GM21390 (cell line): ENCODE results near the gene FAM20C.
"Not testable (repeated sequence)": the region's sequence is repeated elsewhere in the genome, so short reads cannot be mapped to it uniquely, and the experiment has no call there.

Source experiments
- ATAC-seq: cut with Tn5 transposase; IDR thresholded peaks from one replicate; pipeline ENCODE4 v1.9.1; 2021; ENCODE audit not compliant: unreplicated experiment

The FAM20C gene

DNA sequence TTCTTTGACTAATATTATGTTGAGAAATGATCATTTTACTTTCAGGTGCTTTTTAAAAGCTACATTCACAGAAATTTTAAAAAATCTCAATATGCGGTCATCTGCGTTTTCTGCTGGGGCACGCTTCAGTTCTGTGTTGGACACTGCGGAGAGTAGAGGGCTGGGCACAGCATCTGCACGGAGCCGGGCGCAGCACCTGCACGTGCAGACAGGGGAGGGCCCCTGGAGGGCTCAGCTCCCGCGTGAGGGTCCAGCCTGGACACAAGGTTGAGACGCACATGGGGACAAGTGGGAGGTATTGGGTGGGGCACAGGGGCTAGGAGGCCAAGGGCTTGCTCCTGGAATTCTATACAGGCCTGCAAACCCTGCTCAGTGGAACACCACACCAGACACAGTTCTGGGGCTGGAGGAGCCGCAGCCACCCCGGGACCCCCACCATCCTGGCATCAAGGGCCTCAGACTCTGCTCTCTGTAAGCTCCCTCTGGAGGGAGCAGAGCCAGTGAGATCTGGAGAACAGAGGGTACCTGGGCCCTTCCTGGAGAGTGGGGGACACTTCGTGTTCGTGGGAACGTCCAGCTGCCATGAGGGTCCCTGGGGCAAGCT lies 20.4 kb upstream of the FAM20C start:
- ATAC-seq = no peak

DNA sequence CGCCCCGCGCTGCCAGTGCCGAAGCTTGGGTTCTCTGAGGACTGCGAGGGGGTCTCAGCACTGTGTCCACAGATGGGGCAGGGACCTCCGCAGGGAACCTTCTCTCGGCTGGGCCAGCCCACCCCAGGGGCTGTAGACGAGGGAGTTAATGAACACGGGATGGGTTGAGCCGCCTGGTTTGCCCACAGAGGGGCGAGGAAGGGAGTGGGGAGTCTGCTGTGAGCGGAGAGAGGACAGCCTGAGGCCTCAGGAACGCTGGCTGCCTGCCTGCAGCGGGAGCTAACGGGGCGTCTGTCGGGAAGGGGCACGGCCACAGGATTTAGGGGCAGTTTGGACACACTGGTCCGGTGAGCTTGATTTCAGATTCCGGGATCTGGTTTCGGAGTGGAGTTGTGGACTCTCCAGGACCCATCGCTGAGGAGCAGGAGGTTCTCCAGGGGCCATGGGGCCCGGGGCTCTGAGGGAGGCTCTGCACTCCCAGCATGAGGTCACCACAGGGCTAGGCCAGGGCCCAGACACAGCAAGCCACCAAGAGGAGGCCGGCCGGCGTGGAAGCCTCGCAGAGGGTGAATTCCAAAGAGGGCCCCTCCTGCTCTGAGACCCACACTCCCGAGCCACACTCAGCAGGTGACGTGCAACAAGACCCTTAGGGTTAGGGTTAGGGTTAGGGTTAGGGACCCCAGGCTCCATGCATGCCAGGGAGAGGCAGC lies 19.0 kb upstream of the FAM20C start:
- no peak for ATAC-seq

DNA sequence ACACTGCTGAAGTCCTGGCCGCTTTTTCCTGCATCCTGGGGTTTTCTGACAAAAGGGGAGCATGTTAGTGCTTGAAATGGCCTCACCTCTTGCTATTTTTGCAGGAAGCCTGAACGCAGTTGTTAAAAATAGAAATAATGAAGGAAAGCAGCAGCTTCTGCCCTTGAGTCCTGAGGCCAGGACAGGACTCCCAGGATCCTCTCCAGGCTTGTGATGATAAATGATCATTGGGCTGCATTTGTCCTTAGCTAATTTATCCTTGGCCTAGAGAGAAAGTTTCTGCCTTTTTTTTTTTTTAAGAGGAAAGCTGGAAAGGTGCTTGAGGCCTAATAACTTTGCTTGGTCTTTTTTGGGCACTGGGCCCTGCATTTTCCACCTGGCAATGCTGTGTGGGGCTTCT lies 17.7 kb upstream of the FAM20C start:
- ATAC-seq = no peak

DNA sequence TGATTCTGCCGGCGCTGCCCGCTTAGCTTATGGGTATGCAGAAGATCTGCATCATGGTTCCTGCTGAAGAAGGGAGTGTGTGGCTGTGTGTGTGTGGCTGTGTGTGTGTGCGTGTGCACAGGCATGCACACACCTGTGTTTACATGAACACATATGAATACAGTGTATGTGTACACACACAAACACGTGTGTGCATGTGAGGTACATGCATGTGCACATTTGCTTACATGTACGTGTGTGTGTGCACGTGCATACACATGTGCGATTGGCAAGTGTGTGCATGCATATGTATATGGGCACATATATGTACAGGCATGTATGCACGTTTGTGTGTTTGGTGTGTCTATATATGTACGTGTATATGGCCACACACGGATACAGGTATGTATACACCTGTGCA lies 16.4 kb upstream of the FAM20C start:
- no peak for ATAC-seq

DNA sequence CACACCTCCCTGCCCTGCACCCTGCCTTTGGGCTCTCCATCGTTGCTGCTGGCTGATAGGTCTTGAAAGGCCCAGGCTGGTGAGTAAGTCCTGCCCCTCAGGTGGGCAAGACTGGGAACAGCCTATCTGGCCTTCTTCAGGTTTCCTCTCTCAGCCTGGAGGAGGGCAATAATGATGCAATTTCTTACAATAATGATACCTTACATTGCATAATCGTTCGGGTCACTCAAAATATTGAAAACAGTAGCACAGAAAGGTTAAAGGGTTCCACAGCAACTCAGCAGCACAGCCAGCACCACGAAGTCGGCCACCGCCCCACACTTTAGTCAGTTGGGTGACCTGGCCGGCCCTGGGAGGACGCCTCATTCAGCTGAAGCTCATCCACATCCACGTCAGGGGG lies 16.0 kb upstream of the FAM20C start:
- ATAC-seq = no peak

DNA sequence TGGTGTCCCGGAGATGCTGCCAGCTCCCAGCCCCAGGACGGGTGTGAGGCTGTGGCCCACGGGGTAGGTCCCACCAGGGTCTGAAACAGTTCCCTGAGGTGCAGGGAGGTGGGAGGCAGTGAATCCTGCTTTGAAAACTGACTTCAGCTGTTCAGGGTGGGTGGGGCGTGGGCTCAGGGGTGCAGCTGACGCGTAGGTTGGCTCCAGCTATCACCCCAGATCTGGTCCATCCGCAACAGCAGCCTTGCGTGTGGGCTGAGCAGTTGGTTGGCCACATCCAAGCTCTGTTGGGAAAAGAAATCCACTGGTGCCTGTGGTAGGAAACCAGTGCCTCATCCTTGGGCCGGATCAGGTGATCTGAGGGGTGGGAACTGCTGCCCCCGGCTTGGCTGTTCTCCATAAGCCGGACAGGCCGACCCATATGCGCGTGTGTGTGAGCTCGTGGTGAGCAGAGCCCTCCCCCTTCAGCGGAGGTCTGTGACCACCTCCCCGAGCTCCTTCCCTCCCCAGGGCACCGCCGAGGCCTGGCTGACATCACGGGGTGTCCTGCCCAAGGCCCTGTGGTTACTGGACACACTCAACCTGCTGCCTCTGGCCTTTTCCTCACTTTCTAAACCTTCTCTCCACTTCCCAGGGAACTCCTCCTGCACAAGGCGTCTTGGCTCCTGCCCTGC lies 15.4 kb upstream of the FAM20C start:
- ATAC-seq = no peak

DNA sequence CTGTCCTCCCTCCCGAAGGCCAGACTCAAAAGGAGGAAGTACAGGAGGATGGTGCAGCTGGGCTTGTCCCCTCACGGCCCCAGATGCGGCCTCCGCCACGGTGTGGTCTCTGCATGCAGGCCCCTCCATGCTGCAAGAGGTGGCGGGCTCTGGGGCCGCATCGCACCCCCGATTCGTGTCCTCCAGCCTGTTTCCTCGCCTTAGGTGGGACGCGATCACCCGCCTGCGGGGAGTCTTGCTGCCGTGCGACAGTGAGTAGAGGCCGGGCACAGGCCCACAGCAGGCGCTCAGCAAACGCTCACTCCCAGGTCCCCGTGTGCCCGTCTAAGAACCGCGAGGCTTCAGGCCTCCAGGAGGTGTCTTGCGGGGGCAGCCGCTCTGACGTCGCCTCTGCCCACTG lies 13.9 kb upstream of the FAM20C start:
- ATAC-seq = no peak

DNA sequence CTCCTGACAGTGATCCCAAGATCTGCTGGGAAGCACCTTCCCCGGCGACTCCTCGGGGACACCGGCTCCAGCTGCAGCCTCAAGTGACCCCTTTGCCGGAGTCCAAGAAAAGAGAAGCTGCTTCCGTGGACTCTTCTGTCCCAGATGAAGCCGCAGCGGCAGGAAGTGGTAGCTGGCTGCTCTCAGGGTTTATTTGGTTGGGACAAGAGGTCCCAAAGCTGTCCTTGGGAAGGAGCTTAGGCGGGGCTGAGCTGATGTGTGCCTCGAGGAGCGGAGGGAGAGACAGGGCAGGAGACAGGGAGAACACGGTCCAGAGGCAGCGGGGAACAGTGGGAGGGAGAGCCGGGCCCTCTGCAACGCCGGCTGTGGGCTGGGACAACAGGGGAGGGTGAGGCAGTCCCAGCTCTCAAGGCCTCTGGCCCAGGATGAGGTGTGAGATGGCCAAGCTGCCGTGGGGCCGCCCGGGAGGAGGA lies 13.1 kb upstream of the FAM20C start:
- no peak for ATAC-seq

DNA sequence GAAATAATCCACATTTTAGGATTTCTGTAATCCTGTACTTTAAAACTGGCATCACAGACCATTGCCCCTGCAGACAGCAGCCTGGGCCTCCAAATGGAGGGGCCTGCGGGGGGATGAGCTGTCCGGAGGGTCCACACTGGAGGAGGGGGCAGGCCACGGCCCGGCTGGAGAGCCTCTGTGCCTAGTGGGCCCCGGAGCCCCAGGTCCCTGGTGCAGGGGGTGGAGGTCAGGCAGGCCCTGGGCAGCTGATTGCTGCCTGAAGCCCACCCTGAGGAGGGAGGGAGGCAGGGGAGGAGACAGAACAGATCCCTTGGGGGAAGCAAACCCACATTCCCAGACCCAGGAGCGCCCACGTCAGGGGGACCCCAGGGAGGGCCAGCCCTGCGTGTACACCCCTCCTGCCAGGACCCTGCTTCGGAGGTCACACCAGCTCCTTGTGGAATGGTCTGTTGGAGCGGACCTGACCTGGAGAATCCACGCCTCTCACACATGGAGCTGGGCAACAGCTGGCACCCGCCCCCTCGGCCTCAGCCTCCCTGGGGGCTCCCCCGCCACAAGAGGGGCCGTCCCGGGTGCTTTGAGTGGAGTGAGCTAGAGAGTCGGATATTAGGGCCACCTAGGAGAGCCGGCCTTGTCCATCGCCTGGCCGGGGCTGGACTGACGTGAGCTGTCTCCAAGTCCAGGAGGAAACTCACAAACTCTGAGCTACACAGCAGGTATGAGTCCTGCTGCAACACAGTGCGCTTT lies 12.2 kb upstream of the FAM20C start:
- ATAC-seq = no peak

DNA sequence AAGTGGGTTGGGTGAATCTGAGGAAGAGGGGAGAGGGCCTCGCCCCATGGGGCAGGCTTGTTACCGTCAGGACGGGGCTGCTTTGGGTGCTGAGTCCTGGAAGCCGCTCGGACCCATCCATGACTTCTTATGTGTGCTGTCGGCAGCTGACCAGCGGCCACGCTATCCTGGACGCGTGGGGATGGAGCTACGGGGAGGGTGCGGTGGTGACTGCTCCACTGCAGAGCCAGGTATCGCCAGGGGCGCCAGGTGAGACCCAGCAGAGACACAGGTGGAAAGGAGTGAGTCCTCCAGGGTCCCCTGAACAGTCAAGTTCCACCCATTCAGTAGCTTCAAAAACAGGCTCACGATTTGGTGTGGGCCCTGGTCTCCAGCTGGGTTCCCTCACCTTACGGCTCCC lies 10.6 kb upstream of the FAM20C start:
- no peak for ATAC-seq

DNA sequence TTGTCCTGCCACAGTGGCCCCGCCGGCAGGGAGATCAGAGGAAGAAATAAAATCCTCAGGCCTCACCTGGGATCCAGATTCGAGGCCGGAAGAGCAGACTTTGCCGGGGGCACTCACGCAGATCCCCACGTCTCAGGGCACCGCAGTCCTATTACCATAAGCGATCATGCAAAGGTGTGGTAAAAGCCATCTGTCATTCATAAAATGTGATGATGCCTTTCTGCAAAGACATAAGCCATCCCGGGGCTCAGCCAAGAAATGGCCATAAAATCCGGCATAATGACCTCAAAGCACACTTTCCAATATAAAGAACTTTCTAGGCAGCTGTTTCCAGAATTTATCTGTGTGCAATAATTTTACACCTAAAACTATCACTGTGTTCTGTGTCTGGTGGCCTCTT lies 9.9 kb upstream of the FAM20C start:
- not testable (repeated sequence) for ATAC-seq

DNA sequence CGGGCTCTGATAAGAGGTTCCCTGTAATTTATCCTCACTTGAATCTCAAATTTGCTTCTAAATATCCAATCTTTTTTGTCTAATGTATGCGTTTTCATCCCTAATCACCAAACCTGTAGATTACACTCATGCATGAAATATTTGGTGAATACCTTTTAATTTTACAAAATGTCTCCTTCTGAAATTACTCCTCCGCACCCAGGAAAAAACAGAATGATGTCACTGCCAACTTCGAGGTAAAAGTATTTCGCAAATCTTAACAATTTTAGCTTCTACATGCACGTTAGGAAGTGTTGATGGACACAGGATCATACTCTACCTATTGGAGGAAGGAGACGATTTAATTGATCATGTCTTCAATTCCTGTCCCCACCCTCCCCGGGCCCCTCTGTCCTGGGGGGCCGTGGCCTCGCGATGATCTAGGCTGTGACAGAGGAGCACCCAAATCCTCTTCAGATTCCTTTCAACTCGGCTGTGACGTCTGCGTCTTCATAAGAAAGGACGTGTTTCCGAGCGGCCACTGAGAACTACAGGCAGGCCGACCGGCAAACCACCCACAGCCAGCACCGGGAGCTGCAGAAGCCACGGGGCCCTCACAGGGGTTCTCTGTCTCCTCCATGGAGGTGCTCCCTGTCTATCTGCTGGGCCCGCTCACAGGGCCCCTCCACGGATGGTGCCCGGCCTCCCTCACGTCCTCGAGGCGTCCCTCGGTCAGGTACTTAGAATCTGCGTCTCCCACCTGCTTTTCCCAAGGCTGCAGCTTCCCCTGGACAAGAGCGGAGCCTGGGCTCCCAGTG lies 8.7 kb upstream of the FAM20C start:
- ATAC-seq = no peak

DNA sequence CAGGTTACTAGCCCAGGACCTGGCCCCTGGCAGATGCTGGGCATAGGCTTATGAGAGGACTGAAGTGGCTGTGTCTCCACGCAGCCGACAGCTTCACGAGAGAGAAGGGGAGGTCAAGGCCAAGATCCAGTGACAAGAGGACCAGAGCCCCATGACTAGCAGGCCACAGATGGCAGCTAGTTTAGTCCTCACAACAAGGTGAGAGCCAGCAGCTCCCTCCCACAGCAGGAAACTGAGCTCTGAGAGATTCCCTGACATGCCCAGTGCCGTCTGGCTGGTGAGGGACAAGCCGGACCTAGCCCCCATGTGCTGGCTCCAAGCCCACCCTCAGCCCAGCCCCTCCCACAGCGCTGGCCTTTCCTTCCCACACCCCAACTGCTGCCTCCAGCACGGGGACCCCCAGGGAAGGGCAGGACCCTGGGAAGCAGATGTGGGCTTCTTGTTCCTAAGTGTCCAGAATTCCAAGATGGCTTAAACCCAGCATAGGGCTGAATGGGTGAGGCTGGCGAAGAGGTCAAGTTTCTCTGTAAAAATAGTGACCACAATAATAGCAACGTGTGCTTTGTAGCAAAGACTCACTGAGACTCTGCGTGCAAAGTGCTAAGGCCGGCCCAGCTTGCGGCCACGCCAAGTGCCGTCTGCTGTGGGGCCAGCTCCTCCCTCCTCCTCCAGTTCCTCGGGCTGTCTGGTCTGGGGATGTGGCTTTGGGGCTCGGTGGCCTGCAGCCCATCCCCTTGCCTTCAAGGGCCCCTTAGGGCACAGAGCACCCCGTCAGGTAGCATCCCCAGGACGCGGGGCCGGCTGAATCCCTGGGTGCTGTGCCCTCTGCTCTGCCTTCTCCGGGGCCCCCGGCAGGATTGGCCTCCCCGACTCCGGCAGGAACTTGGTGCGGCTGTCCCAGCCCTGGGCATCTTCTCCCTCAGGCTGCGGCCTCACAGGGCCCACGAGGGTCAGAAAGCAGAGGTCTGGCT lies 7.8 kb upstream of the FAM20C start:
- no peak for ATAC-seq

DNA sequence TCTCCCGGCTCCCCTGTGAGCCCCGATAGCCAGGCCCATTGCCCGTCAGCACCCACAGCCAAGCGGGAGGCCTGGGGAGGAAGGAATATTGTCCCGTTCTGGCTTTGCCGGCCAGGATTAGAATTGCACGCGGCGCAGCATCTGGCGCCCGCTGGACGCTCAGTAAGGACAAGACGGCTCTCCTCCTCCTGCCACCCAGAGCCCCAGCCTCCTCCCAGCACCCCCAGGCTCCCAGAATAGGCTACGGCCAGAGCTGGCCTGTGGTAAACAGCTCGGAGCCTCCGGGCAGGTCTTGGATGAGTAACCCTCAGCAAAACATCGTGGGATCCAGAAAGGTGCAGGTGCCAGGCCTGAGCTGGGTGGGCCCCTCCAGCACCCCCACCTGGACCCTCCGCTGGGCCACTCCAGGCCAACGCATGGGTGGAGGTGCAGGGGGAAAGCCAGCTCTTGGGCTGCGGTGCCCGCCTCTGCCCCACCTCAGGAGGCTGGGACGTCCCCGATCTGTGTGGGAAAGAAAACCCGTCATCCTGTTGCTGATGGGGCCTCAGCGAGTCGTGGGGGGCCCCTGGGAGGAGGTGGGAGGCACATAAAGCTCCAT lies 5.8 kb upstream of the FAM20C start:
- no peak for ATAC-seq

DNA sequence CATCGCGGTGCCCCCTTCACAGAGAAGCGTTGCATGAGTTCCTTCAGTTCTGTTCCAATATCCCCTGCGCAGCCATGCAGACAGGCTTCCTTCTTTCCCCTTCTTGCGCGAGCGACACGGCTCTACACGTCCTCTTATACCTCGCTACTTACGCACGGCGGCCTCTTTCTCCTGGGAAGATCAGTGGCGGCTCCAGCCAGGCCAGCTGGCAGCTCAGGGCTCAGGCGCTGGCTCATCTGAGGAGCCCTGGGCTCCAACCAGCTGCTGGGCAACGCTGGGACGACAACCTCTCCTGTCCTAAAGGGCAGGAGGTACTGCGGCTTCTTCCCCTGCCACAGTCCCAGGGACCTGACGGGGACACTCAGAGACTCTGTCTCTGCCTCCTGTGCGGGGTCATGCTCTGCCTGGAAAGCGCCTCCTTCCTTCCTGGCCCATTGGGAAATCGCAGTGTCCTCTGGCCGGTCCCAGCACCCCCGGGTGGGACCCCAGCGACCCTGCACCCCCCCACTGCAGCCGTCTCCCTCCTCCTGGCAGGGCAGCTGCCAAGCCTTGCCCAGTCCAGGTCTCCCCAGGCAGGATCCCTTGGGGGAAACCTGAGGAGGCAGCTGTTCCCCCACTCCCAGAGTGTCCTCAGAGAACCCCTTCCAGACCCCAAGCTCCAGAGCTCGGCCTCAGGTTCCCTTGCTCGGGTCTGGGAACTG lies 5.0 kb upstream of the FAM20C start:
- ATAC-seq = no peak

DNA sequence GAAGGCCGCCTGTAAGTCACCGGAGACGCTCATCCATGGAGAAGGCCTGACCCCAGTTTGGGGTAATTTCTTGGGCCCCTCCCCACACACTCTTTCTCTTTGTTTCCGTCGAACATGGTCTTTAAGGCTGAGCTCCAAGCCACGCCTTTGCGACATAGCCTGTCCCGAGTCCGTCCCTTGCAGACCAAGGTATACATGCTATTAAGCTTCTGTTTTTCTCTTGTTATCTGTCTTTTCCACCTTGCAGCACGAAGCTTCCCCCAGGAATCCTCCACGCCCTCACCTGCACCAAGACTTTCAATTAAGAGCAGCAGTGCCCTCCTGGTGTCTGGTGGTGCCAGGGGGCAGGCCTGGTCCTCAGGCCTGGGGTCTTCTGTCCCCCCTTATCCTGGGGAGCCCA lies 4.2 kb upstream of the FAM20C start:
- no peak for ATAC-seq

DNA sequence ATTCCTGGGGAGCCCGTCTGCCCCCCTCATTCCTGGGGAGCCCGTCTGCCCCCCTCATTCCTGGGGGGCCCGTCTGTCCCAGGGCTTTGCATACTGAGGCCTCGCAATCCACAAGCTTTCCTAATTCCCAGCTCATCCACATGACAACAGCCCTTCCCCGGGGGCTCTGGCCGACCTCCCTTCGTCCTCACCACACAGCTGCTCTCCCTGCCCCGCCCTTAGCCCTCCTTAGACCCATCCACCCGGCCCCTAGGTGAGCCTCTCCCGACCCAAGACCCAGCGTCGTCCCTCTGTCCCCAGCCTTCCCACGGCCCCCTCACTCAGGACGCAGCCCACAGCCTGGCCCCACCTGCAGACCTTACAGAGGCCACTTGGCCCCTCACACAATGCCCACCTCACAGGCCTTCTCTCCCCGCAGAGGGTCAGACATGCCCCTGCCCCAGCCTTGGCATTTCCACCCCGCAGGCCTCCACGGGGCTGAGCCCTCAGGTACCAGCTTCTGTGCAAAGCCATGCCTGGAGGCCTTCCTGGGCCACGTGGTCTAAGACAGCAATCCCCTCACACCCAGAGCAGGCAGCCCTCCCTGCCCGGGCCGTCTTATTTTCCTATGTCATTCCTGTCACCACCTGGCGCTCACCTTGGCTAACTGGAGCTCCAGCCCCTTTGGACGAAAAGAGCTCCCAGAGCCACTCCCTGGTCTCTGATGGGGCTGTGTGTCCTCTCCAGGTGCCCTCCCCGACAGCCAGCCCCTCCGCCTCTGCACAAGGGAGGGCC lies 3.5 kb upstream of the FAM20C start:
- no peak for ATAC-seq

DNA sequence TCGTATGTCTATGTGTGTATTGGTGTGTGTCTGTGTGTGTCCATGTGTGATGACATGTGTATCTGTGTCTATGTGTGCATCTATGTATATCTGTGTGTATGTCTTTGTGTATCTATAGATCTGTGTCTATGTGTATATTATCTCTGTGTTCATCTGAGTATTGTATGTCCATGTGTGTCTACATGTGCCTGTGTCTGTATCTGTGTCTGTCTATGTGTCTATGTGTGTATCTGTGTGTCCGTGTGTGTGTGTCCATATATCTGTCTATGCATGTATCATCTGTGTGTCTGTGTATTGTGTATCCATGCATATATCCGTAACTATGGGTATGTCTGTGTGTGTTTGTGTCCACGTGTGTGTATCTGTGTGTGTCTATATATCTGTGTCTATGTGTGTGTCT lies 2.7 kb upstream of the FAM20C start:
- no peak for ATAC-seq
